ENCODE data around the gene RASA1.

- no peak for TF ChIP-seq POLR2A (IDR thresholded peaks at IDR 0.05; ENCODE audit: low read length)
- TF ChIP-seq GATA1 (IDR thresholded peaks at IDR 0.05; ENCODE audit: low read depth, low read length) = no peak
These were observed 24.4 kb upstream of the RASA1 start for GRCh38 chr5:87243161-87243844.

All from erythroblast (primary cell).